Rectal smooth muscle tissue (tissue), 1 donor: Measurements from ENCODE around the gene ZBTB11.
"Not testable (repeated sequence)": the region's sequence is repeated elsewhere in the genome, so short reads cannot be mapped to it uniquely, and the experiment has no call there.

Source experiments
- H3K27ac ChIP-seq: one replicate; pipeline ENCODE4 v1.7.0; 2013; ENCODE audit warnings: low read depth, low read length, inconsistent platforms
- H3K27me3 ChIP-seq: one replicate; pipeline ENCODE4 v1.7.0; 2013; ENCODE audit warnings: low read length; ENCODE audit not compliant: control insufficient read depth, insufficient read depth
- H3K36me3 ChIP-seq: one replicate; pipeline ENCODE4 v1.7.0; 2013; ENCODE audit warnings: low read length; ENCODE audit not compliant: control insufficient read depth, insufficient read depth
- H3K4me1 ChIP-seq: one replicate; pipeline ENCODE4 v1.7.0; 2013; ENCODE audit warnings: low read length; ENCODE audit not compliant: control insufficient read depth, insufficient read depth
- H3K4me3 ChIP-seq: one replicate; pipeline ENCODE4 v1.7.0; 2013; ENCODE audit warnings: low read length
- H3K9ac ChIP-seq: one replicate; pipeline ENCODE4 v1.7.0; 2013; ENCODE audit warnings: low read length

ZBTB11 gene

DNA sequence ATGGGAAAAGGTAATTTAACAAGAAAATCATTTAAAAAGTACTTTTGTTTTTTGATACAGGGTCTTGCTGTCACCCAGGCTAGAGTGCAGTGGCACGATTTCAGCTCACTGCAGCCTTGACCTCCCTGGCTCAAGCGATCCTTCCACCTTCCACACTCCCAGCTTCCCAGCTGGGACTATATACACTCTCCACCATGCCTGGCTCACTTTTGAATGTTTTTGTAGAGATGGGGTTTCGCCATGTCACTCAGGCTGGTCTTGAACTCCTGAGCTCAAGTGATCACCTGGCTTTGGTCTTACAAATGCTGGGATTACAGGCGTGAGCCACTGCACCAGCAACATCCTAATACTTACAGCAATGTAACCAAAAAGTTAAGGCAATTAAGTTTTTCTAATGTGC lies 3.5 kb upstream of the ZBTB11 start:
- Histone ChIP-seq H3K9ac (no peak overlapping the region), H3K36me3 (peaks cover 21% of the 10 kb centered on the region), H3K4me1 (peaks cover 19% of the 10 kb centered on the region), H3K27me3 (no peaks in the 10 kb centered on the region), H3K27ac (no peak overlapping the region), H3K4me3 (no peak overlapping the region)

GRCh38 chr3:101678837-101679236 lies 1.9 kb upstream of the ZBTB11 start:
- not testable (repeated sequence) for H3K27ac ChIP-seq, H3K9ac ChIP-seq, H3K27me3 ChIP-seq, H3K4me3 ChIP-seq
- peaks cover 12% of the 10 kb centered on the region for H3K4me1 ChIP-seq
- H3K36me3 ChIP-seq, result peaks cover 19% of the 10 kb centered on the region

- Histone ChIP-seq H3K36me3 (peaks cover 19% of the 10 kb centered on the region), H3K4me1 (peaks cover 12% of the 10 kb centered on the region), H3K27ac (peak overlapping the region; percentile 96), H3K4me3 (peak overlapping the region; percentile 58), H3K9ac (no peak overlapping the region), H3K27me3 (no peaks in the 10 kb centered on the region)
These were observed 729 bp upstream of the ZBTB11 start for GRCh38 chr3:101677436-101678286.

DNA sequence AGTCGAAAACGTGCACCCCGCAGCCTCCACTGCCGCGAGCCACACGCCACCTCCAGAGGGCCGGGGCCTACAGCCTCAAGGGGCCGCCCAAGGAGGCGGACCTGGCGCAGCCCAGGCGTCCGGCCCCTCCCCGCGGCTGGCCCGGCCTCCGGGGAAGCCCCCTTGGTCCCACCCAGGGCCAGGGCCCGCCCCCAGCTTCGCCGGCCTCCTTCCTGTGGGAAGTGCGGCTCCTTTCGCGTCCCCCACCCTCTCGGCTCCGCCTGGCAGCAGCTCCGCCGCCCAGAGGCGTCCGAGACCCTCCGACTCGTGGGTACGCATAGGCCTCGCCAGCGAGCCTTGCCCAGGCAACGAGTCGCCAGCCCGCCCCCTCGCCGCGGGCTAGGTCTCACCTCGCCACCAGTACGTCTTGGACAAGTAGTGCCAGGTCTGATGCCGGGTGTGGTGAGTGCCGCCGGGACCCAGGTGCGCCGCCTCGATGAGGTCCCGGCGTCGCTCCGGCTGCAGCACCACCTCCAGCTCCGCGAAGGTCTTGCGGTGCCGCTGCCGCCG lies 642 bp downstream of the ZBTB11 start:
- peak overlapping the region; percentile 96 for H3K27ac ChIP-seq
- H3K36me3 ChIP-seq, result peaks cover 9% of the 10 kb centered on the region
- H3K4me1 ChIP-seq, result peaks cover 12% of the 10 kb centered on the region
- peak overlapping the region; percentile 100 for H3K4me3 ChIP-seq
- peak overlapping the region; percentile 95 for H3K9ac ChIP-seq
- H3K27me3 ChIP-seq, result no peaks in the 10 kb centered on the region

DNA sequence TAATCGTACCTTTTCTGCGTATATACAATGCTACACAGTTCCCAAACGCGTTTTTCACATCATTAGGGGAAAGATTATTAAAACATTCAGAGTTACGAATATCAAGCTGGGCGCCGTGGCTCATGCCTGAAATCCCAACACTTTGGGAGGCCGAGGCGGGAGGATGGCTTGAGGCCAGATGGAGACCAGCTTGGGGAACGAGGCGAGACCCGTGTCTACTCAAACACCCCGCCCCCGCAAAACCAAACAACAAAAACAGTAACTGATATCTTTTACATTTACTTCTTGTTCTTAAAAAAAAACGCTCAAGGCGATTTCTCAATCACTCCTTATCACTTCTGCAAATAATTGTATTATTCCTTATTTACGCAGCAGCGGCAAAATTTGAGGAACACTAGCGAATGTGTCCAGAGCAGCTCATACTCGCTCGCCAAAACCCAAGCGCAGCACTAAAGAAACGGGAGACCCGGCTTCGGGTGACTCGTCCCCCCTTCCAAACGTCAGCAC lies 1.2 kb downstream of the ZBTB11 start:
- Histone ChIP-seq H3K4me3 (peak overlapping the region; percentile 100), H3K27me3 (no peaks in the 10 kb centered on the region), H3K9ac (no peak overlapping the region), H3K27ac (peak overlapping the region; percentile 96), H3K36me3 (peaks cover 8% of the 10 kb centered on the region), H3K4me1 (peaks cover 12% of the 10 kb centered on the region)

DNA sequence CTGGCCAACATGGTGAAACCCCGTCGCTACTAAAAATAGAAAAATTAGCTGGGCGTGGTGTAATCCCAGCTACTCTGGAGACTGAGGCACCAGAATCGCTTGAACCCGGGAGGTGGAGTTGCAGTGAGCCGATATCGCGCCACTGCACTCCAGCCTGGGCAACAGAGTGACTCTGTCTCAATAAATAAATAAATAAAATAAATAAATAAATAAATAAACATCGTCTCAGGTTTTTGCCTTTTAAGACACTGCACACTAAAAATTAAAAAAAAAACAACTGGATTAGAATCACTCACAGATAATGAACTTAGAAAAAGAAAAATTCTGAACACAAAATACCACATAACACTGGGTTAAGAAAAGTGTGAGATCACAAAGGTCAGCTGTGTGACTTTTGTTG lies 2.4 kb downstream of the ZBTB11 start:
- Histone ChIP-seq H3K9ac (no peak overlapping the region), H3K27me3 (no peaks in the 10 kb centered on the region), H3K4me1 (peaks cover 12% of the 10 kb centered on the region), H3K4me3 (no peak overlapping the region), H3K27ac (no peak overlapping the region), H3K36me3 (peaks cover 3% of the 10 kb centered on the region)

- no peak overlapping the region for H3K9ac ChIP-seq
- no peak overlapping the region for H3K27ac ChIP-seq
- H3K36me3 ChIP-seq, result peaks cover 3% of the 10 kb centered on the region
- H3K4me1 ChIP-seq, result peaks cover 12% of the 10 kb centered on the region
- no peaks in the 10 kb centered on the region for H3K27me3 ChIP-seq
- no peak overlapping the region for H3K4me3 ChIP-seq
These were observed 3.0 kb downstream of the ZBTB11 start for GRCh38 chr3:101673953-101674352.

GRCh38 chr3:101671014-101671413 lies 5.9 kb downstream of the ZBTB11 start:
- Histone ChIP-seq H3K36me3 (peaks cover 7% of the 10 kb centered on the region), H3K4me1 (peaks cover 4% of the 10 kb centered on the region), H3K9ac (no peak overlapping the region), H3K27ac (no peak overlapping the region), H3K4me3 (no peak overlapping the region), H3K27me3 (no peaks in the 10 kb centered on the region)

GRCh38 chr3:101667844-101668243 lies 9.1 kb downstream of the ZBTB11 start:
- no peaks in the 10 kb centered on the region for H3K27me3 ChIP-seq
- H3K36me3 ChIP-seq, result peaks cover 10% of the 10 kb centered on the region
- H3K4me3 ChIP-seq, result no peak overlapping the region
- no peak overlapping the region for H3K9ac ChIP-seq
- no peaks in the 10 kb centered on the region for H3K4me1 ChIP-seq
- no peak overlapping the region for H3K27ac ChIP-seq

DNA sequence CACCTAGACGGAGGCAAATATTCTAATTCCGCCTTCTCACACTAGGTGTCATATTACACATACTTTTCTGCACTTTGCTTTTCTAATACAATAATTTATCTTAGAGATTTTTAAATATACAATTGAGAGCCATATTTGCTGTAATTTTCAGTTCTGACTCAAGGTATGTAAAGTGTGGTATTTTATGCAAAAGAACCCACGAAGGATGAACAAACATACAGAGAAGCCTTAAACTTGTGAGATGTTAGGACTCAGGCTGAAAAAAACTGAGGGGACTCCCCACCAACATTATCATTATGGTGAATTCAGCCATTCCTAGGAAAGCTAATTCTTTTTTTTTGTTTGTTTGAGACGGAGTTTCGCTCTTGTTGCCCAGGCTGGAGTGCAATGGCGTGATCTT lies 9.6 kb downstream of the ZBTB11 start:
- Histone ChIP-seq H3K4me1 (no peaks in the 10 kb centered on the region), H3K27ac (no peak overlapping the region), H3K36me3 (peaks cover 10% of the 10 kb centered on the region), H3K9ac (no peak overlapping the region), H3K27me3 (no peaks in the 10 kb centered on the region), H3K4me3 (no peak overlapping the region)

GRCh38 chr3:101665851-101666250 lies 11.1 kb downstream of the ZBTB11 start:
- no peaks in the 10 kb centered on the region for H3K4me1 ChIP-seq
- no peak overlapping the region for H3K9ac ChIP-seq
- no peak overlapping the region for H3K27ac ChIP-seq
- no peaks in the 10 kb centered on the region for H3K27me3 ChIP-seq
- no peak overlapping the region for H3K4me3 ChIP-seq
- peaks cover 9% of the 10 kb centered on the region for H3K36me3 ChIP-seq

DNA sequence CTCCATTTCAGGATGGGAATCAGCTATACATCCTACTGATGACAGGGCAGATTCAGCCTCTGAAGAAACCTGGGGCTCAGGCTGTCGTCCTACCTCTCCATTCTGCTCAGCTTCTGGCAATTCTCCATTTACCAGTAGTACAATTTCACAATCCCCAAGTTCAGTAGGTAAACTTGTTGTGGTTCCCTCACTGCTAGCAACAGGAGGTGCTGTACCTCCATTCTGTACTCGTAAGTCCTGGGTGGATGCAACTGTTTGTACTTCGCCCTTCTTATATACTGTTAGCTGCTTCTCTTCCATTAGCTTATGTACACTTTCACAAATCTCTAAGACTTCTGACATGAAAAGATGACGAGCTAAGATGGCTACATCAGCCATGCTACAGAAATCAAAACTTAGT lies 11.6 kb downstream of the ZBTB11 start:
- Histone ChIP-seq H3K36me3 (peaks cover 7% of the 10 kb centered on the region), H3K9ac (no peak overlapping the region), H3K27ac (no peak overlapping the region), H3K4me3 (no peak overlapping the region), H3K4me1 (no peaks in the 10 kb centered on the region), H3K27me3 (no peaks in the 10 kb centered on the region)

- H3K36me3 ChIP-seq, result peaks cover 13% of the 10 kb centered on the region
- H3K4me3 ChIP-seq, result no peak overlapping the region
- H3K27me3 ChIP-seq, result no peaks in the 10 kb centered on the region
- no peak overlapping the region for H3K9ac ChIP-seq
- H3K27ac ChIP-seq, result no peak overlapping the region
- no peaks in the 10 kb centered on the region for H3K4me1 ChIP-seq
These were observed 16.2 kb downstream of the ZBTB11 start for GRCh38 chr3:101660714-101661113.
